A673 (cell line): ENCODE results near the gene MYLK. TPM values are rescaled to one million over a fixed set of nuclear protein-coding genes. Genes with fewer than 3 reads are reported as not detected.

ENCODE experiments used
- BruUV-seq: library from RNA; stranded (reverse); fragments of 400-500 nt; replicated peaks from 2 replicates; lab custom pipeline; 2021; lab: Mats Ljungman, UMichigan
- CTCF ChIA-PET: fragments of 300-600 bp; sonication (Branson Sonifier 250); formaldehyde crosslinking; loops from one replicate; lab custom pipeline; 2022; ENCODE audit warnings: antibody characterized with exemption; lab: Charles Lee
- POLR2A ChIA-PET: fragments of 300-600 bp; sonication (Branson Sonifier 250); formaldehyde crosslinking; loops from one replicate; lab custom pipeline; 2022; ENCODE audit warnings: antibody characterized with exemption; ENCODE audit not compliant: low non-redundant PET; lab: Charles Lee
- DNase-seq: peaks from one replicate; pipeline ENCODE4 v3.0.0-alpha.2; 2015; ENCODE audit warnings: low spot score
- H3K27ac ChIP-seq: fragments of 200-600 bp; sonication (generic); 2 replicates; pipeline ENCODE4 v1.5.1; 2016; ENCODE audit warnings: mixed run types, low read depth, mild to moderate bottlenecking, mixed read lengths, antibody characterized with exemption, low read length; ENCODE audit not compliant: poor library complexity, severe bottlenecking
- H3K27me3 ChIP-seq: fragments of 200-600 bp; sonication (generic); replicated peaks from 2 replicates; pipeline ENCODE4 v1.6.1; 2017; ENCODE audit warnings: mixed run types, low read depth, mild to moderate bottlenecking, mixed read lengths, antibody characterized with exemption, low read length; ENCODE audit not compliant: insufficient read depth, poor library complexity
- H3K36me3 ChIP-seq: fragments of 200-600 bp; sonication (generic); 2 replicates; pipeline ENCODE4 v1.6.1; 2016; ENCODE audit warnings: mixed run types, mild to moderate bottlenecking, mixed read lengths, antibody characterized with exemption, low read length; ENCODE audit not compliant: insufficient read depth, poor library complexity, severe bottlenecking
- H3K4me1 ChIP-seq: fragments of 200-600 bp; sonication (generic); 2 replicates; pipeline ENCODE4 v1.6.1; 2017; ENCODE audit warnings: mixed run types, mild to moderate bottlenecking, mixed read lengths, antibody characterized with exemption, low read length; ENCODE audit not compliant: insufficient read depth, poor library complexity, severe bottlenecking
- H3K4me3 ChIP-seq: fragments of 200-600 bp; sonication (generic); 2 replicates; pipeline ENCODE4 v1.5.1; 2016; ENCODE audit warnings: low read depth, mixed run types, mild to moderate bottlenecking, mixed read lengths, low read length; ENCODE audit not compliant: poor library complexity, severe bottlenecking
- H3K9me3 ChIP-seq: fragments of 200-600 bp; sonication (generic); 2 replicates; pipeline ENCODE4 v1.6.1; 2016; ENCODE audit warnings: mixed run types, low read depth, mild to moderate bottlenecking, mixed read lengths, antibody characterized with exemption, low read length; ENCODE audit not compliant: poor library complexity, severe bottlenecking
- EZH2 ChIP-seq: fragments of 200-600 bp; sonication (generic); IDR thresholded peaks from 2 replicates; pipeline ENCODE4 v1.6.1; 2017; ENCODE audit warnings: borderline replicate concordance, low read depth, mild to moderate bottlenecking, mixed read lengths, antibody characterized with exemption, low read length; ENCODE audit not compliant: poor library complexity, severe bottlenecking
- intact Hi-C: fragments of 100-400 bp; cut with micrococcal nuclease; formaldehyde crosslinking; loops from one replicate; pipeline ENCODE4 v1.10.0; 2022; ENCODE audit not compliant: unreplicated experiment
- total RNA-seq: library from RNA; stranded (reverse); gene quantifications from 2 replicates; pipeline ENCODE4 v1.2.3, GENCODE V29; 2021
- TF ChIP-seq, protein P1 (sequence below): fragments of 300-800, 200-600 bp; sonication (generic); conservative IDR thresholded peaks from 2 replicates; pipeline ENCODE4 v1.5.1; 2017; ENCODE audit warnings: low read depth, mild to moderate bottlenecking, antibody characterized with exemption, low read length, moderate library complexity, mixed read lengths

Gene MYLK
- total RNA-seq, 1 experiment from 2014 or later = 3.9 TPM

DNA sequence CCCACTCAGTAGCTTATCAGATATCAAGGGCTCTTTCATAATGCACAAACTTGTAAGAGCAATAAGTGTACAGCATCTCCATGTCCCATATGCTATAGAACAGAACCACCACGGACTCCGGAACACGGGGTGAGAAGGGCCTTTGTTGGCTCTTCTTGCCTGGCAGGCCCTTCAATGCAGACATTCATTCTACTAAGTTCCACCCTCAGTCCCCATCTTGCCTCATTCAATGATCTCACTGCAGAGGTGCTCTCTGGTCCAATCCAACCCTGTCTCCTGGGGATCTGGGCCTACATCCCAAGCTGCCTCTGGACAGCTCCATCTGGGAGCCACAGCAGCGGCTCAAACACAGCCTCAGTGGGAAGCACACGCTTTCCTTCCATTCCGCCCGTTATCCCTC, 316.1 kb downstream of the MYLK start:
- Histone ChIP-seq H3K27ac (no peak overlapping the region), H3K4me3 (no peak overlapping the region), H3K27me3 (no peaks in the 10 kb centered on the region), H3K9me3 (no peaks in the 10 kb centered on the region), H3K36me3 (no peaks in the 10 kb centered on the region), H3K4me1 (no peaks in the 10 kb centered on the region)
- TF ChIP-seq EZH2 = no peak
- TF ChIP-seq, protein P1, sequence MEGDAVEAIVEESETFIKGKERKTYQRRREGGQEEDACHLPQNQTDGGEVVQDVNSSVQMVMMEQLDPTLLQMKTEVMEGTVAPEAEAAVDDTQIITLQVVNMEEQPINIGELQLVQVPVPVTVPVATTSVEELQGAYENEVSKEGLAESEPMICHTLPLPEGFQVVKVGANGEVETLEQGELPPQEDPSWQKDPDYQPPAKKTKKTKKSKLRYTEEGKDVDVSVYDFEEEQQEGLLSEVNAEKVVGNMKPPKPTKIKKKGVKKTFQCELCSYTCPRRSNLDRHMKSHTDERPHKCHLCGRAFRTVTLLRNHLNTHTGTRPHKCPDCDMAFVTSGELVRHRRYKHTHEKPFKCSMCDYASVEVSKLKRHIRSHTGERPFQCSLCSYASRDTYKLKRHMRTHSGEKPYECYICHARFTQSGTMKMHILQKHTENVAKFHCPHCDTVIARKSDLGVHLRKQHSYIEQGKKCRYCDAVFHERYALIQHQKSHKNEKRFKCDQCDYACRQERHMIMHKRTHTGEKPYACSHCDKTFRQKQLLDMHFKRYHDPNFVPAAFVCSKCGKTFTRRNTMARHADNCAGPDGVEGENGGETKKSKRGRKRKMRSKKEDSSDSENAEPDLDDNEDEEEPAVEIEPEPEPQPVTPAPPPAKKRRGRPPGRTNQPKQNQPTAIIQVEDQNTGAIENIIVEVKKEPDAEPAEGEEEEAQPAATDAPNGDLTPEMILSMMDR = no peak
- ChIA-PET POLR2A (no interaction called here), CTCF (no interaction called here)
- no peak for DNase-seq
- intact Hi-C loops = no loop called here
- BruUV-seq = no TSS peak

DNA sequence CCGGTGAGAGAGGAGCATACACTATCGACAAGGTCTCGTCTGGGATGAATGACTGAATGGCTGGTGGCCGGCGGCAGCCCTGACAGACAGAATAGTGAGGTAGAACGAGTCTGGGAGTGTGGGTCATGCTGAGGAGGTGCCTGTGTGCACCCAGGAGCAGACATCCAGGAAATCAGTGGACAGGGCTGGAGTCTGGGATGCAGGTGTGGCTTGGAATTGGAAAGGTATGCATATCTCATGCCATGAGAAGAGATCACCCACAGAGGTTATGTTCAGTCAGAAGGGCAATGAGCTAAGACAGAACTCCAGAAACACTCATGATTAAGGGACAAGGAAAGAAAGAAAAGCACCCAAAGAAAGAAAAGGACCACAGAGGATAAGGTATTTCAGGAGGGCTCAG, 320.1 kb downstream of the MYLK start:
- no peaks in the 10 kb centered on the region for H3K27me3 ChIP-seq
- H3K9me3 ChIP-seq = no peaks in the 10 kb centered on the region
- TF ChIP-seq, protein P1 = no peak
- no peak for TF ChIP-seq EZH2
- no peak for DNase-seq
- no peaks in the 10 kb centered on the region for H3K4me1 ChIP-seq
- CTCF ChIA-PET = no interaction called here
- no TSS peak for BruUV-seq
- no peaks in the 10 kb centered on the region for H3K36me3 ChIP-seq
- no peak overlapping the region for H3K27ac ChIP-seq
- intact Hi-C loops = no loop called here
- H3K4me3 ChIP-seq = no peak overlapping the region
- POLR2A ChIA-PET = no interaction called here

DNA sequence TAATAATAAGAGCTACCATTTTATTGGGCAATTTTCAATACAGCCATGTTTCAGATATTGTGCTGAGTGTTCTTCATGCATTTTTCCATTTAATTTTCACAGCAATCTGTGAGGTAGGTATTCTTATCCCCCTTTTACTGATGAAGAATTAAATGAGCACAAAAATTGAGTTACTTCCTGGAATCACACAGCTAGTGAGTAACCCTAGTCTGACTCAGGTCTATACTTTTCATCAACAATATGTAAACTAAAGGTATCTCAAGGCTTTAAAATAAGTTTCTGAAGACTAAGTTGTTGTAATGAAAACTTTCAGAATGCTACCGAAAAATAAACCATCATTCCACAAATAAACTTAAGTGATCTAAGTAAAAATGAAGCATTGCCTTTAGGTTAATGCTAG, 321.6 kb downstream of the MYLK start:
- Histone ChIP-seq H3K9me3 (no peaks in the 10 kb centered on the region), H3K4me1 (no peaks in the 10 kb centered on the region), H3K27ac (no peak overlapping the region), H3K4me3 (no peak overlapping the region), H3K27me3 (no peaks in the 10 kb centered on the region), H3K36me3 (no peaks in the 10 kb centered on the region)
- TF ChIP-seq EZH2 = no peak
- TF ChIP-seq, protein P1 = no peak
- CTCF ChIA-PET = interaction anchor here (0.5 kb wide), 1 partner anchor 114 kb away, joined by 7 read pairs; the partner anchor contains the start of gene ADCY5
- DNase-seq = no peak
- intact Hi-C loops = no loop called here
- BruUV-seq = no TSS peak
- POLR2A ChIA-PET = no interaction called here
